Endothelial cell of hepatic sinusoid (primary cell): ENCODE data around the gene ZBTB43.

ENCODE experiments used
- in situ Hi-C: cut with HindIII; loops from 2 replicates; pipeline ENCODE4 v1.10.0; 2017; ENCODE audit warnings: low sequenced_read_pairs

ZBTB43 gene

GRCh38 chr9:126882746-126883145 is 77.9 kb downstream of the ZBTB43 start:
- in situ Hi-C loops = no loop called here

- in situ Hi-C loops = no loop called here
Measured at GRCh38 chr9:126883636-126884035, 78.8 kb downstream of the ZBTB43 start.

GRCh38 chr9:126885131-126885641 is 80.3 kb downstream of the ZBTB43 start:
- in situ Hi-C loops = no loop called here

GRCh38 chr9:126886034-126886822 is 81.4 kb downstream of the ZBTB43 start:
- in situ Hi-C loops = no loop called here

GRCh38 chr9:126886897-126887296 is 82.1 kb downstream of the ZBTB43 start:
- in situ Hi-C loops = no loop called here
